ENCODE measurements around the gene FARS2.

GRCh38 chr6:5475779-5476178 lies 214.5 kb downstream of the FARS2 start:
- TF ChIP-seq POLR2A (IDR thresholded peaks at IDR 0.05): no peak
- no peak for TF ChIP-seq CTCF (IDR thresholded peaks at IDR 0.05)
